NCI-H128 (cell line): ENCODE results near the gene ZNF678.
"Not testable (repeated sequence)": the region's sequence is repeated elsewhere in the genome, so short reads cannot be mapped to it uniquely, and the experiment has no call there.

Experiments
- DNase-seq: peaks from one replicate; lab custom pipeline; 2025; ENCODE audit not compliant: unreplicated experiment; lab: John Stamatoyannopoulos, UW

The ZNF678 gene

GRCh38 chr1:227549892-227550291 lies 13.5 kb upstream of the ZNF678 start:
- DNase-seq: no peak

DNA sequence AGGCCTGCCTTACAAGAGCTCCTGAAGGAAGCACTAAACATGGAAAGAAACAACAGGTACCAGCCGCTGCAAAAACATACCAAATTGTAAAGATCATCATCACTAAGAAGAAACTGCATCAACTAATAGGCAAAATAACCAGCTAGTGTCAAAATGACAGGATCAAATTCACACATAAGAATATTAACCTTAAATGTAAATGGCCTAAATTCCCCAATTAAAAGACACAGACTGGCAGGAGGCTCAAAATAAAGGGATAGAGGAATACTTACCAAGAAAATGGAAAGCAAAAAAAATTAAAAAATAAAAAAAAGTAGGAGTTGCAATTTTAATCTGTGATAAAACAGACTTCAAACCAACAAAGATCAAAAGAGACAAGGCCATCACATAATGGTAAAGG lies 11.5 kb upstream of the ZNF678 start:
- not testable (repeated sequence) for DNase-seq

DNA sequence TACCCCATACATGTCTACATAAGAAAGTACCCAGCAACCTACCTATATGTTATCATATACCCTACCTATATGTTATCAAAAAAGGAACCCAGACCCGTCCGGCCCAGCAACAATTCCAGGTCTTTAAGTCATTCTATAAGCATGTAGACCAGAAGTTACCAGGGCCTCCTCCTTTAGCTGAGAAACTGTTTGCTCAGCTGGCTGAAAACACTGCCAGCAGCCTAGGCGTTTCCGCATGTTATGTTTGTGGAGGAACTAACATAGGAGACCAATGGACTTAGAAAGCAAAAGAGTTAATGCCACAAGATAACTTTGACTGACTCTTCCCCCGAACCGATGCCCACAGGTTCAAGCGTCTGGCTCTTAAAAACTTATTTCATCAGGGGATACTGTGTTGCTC lies 7.1 kb upstream of the ZNF678 start:
- no peak for DNase-seq

DNA sequence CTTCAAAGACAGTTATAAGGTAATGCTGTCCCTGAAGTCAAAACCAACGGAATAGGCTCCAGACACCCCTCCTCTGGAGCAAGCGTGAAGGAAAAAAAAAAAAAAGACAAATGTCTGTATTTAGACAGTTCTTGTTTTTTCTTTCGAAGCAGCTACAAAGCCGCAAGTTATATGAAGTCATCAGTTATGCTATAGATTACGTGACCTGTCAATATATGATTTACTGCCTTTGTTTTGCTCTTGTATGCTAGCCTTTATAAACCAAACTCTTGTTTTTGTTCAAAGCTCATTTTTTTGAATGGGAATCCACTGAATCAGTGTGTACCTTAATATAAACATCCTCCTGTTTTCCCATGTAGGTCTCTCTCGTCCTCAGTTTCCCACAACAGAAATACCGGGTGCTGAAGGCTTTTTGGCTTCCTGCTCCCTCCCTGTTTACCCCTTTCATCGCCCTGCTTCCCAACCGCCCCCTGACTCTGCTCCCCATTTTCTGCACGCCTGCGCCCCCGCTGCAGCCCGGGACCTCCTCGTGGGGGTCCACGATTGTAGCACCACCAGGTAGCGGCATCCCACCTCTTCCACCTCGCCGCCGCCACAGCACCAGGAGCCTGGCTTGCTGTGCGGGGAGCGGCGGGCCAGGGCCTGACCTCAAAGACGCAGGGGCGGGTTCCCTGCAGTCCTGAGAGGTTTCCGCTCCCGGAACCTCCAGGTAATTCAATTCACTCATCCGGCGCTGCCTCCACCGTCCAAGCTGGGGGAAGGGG lies 5.2 kb upstream of the ZNF678 start:
- no peak for DNase-seq

GRCh38 chr1:227558732-227559262 lies 4.6 kb upstream of the ZNF678 start:
- no peak for DNase-seq

GRCh38 chr1:227559499-227559898 lies 3.9 kb upstream of the ZNF678 start:
- no peak for DNase-seq

DNA sequence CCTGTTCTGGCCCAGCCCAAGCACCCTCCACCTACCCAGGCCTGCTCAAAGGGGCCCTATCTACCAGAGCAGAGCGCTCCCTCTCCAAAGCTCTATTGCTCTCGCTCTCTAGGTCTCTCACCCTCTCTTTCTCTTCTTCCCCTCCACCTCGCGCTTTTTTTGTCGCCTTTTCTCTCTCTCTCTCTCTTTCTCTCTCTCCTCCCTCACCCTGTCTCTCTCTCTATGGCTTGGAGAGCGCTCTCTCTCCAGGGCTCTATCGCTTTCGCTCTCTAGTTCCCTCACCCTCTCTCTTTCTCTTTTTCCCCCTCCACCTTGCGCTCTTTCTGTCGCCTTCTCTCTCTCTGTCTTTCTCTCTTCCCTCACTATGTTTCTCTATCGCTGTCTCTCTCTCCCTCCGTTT lies 3.4 kb upstream of the ZNF678 start:
- DNase-seq: no peak

DNA sequence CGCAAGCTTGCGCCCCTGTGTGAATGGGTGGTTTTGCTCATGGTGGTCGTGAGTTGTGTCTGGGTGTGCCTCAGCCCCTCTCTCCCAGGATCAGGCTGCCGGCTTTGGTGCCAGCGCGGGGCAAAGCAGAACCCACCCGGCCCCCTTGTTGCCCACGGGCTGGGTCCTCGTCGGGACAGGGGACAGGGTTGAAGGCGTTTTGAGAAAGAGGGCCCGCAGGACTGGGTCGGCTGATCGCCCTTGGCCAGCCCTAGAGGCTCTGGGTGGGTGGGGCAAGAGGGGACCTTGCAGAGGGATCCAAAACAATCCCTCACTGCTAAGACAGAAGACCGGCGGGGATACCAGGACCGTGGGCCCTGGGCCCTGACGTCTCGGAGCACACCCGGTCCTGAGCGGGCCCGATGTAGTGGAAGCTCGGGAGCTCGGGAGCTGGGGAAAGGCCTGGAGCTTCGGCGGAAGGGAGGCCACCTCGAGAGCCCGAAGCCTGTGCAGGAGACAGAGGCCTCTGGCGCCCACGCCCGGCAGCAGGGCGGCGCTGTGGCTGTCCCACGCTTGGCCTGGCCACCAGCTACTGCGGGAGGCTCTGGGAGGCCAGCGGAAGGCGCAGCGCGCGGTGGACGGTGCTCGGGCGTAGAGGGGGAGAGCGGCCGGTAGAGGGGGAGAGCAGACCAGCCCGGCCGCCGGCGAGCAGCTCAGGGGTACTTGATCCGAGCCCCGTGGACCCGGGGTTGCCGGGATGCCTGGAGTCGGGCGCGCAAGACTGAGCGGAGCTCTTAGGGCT lies 2.8 kb upstream of the ZNF678 start:
- no peak for DNase-seq

- no peak for DNase-seq
Observed at GRCh38 chr1:227561241-227561907, 2.0 kb upstream of the ZNF678 start.

- DNase-seq: no peak
Observed at GRCh38 chr1:227562037-227562436, 1.3 kb upstream of the ZNF678 start.

DNA sequence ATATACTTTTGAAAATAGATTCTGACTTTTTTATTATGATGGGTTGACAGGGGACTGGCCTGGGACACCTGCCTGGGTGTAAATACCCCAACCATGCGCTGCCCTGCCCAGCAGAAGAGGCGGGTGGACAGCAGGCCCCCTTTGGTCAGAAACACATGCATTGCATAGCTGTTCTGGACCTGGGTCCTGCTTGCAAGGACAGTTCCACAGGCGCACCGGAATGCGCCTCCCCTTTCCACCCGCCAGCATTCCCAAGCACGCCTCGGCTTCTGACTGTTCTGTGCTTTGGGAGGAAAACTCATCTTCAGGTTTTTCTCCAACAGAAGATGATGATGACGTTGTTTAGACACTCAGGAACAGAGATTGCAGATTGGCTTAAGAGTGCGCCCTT lies 428 bp upstream of the ZNF678 start:
- DNase-seq: no peak

- DNase-seq: no peak
Observed at GRCh38 chr1:227567256-227567655, 3.9 kb downstream of the ZNF678 start.

DNA sequence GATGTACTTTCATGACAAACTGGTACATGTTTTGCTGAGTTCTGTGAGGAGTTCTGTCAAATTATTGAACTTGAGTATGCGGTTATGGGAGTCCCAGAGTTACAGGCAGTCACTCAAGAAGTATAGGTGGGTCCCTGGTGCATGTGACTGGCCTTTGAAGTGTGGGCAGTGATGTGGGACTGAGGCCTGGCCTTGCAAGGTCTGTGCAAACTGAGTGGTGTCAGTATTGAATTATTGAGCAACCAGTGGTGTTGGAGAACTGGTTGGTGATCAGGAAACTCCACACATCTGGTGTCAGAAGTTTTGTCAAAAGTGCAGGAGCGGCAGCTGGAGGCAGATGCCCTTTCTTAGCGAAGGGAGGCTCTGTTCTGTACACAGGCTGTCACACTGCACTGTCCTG lies 5.2 kb downstream of the ZNF678 start:
- DNase-seq: no peak

- no peak for DNase-seq
Observed at GRCh38 chr1:227572752-227573151, 9.4 kb downstream of the ZNF678 start.

GRCh38 chr1:227574926-227575325 lies 11.6 kb downstream of the ZNF678 start:
- DNase-seq: no peak

DNA sequence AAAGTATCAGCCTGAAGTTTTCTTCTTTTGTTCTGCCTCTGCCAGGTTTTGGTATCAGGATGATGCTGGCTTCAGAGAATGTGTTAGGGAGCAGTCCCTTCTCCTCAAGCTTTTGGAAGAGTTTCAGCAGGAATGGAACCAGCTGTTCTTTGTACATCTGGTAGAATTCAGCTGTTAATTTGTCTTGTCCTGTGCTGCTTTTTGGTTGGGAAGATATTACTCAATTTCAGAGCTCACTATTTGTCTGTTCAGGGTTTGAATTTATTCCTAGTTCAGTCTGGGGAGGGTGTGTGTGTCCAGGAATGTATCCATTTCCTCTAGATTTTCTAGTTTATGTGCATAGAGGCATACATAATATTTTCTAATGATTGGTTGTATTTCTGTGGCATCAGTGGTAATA lies 12.8 kb downstream of the ZNF678 start:
- DNase-seq: no peak

DNA sequence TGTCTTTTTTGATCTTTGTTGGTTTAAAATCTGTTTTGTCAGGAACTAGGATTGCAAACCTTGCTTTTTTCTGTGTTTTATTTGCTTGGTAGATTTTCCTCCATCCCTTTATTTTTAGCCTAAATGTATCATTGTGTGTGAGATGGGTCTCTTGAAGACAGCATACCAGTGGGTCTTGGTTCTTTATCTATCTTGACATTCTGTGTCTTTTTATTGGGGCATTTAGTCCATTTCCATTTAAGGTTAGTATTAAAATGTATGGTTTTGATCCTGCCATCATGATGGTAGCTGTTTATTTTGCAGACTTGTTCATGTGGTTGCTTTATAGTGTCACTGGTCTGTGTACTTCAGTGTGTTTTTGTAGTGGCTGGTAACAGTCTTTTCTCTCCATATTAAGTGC lies 14.1 kb downstream of the ZNF678 start:
- DNase-seq: no peak

- no peak for DNase-seq
Observed at GRCh38 chr1:227583354-227583753, 20.0 kb downstream of the ZNF678 start.

DNA sequence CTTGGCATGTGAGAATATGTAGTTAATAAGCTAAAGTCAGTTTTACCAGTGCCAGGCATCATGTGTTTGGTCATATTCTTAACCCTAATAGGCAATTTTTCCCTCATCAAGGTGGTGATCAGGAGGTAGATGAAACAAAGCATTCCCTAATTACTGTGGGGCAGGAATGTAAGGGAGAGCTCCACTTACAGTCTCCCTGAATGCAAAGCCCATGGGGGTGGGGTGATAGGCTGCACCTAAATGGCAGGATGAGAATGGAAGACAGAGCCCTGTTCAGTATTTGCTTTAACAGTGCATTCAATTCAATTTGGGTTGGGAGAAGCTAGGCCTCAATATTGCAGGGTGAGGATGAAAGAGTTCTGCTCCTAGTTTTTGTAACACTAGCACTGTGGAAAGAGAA lies 23.4 kb downstream of the ZNF678 start:
- DNase-seq: no peak

- no peak for DNase-seq
Observed at GRCh38 chr1:227587968-227588367, 24.6 kb downstream of the ZNF678 start.

DNA sequence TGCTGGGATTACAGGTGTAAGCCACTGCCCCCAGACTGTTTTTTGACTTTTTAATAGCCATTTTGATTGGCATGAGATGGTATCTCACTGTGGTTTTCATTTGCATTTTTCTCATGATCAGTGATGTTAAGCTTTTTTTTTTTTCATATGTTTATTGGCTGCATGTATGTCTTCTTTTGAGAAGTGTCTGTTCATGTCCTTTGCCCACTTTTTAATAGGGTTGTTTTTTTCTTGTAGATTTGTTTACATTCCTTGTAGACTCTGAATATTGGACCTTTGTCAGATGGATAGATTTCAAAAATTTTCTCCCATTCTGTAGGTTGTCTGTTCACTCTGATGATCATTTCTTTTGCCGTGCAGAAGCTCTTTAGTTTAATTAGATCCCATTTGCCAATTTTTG lies 25.4 kb downstream of the ZNF678 start:
- not testable (repeated sequence) for DNase-seq

GRCh38 chr1:227589777-227590176 lies 26.4 kb downstream of the ZNF678 start:
- not testable (repeated sequence) for DNase-seq
